Caco-2 (cell line): ENCODE measurements around the gene CRB1. TPM values are rescaled to one million over a fixed set of nuclear protein-coding genes. Genes with fewer than 3 reads are reported as not detected.

Source experiments
- BruUV-seq: library from RNA; stranded (reverse); fragments of 400-500 nt; replicated peaks from 2 replicates; lab custom pipeline; 2021; lab: Mats Ljungman, UMichigan
- CTCF ChIA-PET: fragments of 300-600 bp; sonication (Branson Sonifier 250); formaldehyde crosslinking; loops from one replicate; lab custom pipeline; 2022; ENCODE audit warnings: antibody characterized with exemption; lab: Charles Lee
- POLR2A ChIA-PET: fragments of 300-600 bp; sonication (Branson Sonifier 250); formaldehyde crosslinking; loops from one replicate; lab custom pipeline; 2022; ENCODE audit warnings: antibody characterized with exemption; lab: Charles Lee
- DNase-seq, 2 experiments: peaks; one replicate each; pipeline versions ENCODE4 v3.0.0 to v3.0.0-alpha.2; 2020 to 2022
- H3K27me3 ChIP-seq: replicated peaks from 2 replicates; pipeline ENCODE4 v1.6.0; 2011; ENCODE audit warnings: low read length; ENCODE audit not compliant: control insufficient read depth, insufficient read depth
- H3K36me3 ChIP-seq: 2 replicates; pipeline ENCODE4 v1.5.1; 2011; ENCODE audit warnings: low read length; ENCODE audit not compliant: control insufficient read depth, insufficient read depth
- H3K4me1 ChIP-seq: fragments of 250-450 bp; sonication (Bioruptor Pico); 2 replicates; pipeline ENCODE4 v1.5.1; 2020; ENCODE audit warnings: mild to moderate bottlenecking
- H3K4me3 ChIP-seq: 2 replicates; pipeline ENCODE4 v1.5.1; 2011; ENCODE audit warnings: low read depth, mild to moderate bottlenecking, control low read depth, low read length
- H3K9me3 ChIP-seq: fragments of 250-450 bp; sonication (Bioruptor Pico); 2 replicates; pipeline ENCODE4 v1.5.1; 2020; ENCODE audit warnings: mild to moderate bottlenecking, moderate library complexity
- H3K27ac Mint-ChIP-seq: one replicate; pipeline ENCODE4 v1.8.0; 2022; ENCODE audit warnings: mixed read lengths; ENCODE audit not compliant: unreplicated experiment
- H3K27me3 Mint-ChIP-seq: one replicate; pipeline ENCODE4 v1.8.0; 2022; ENCODE audit warnings: mixed read lengths; ENCODE audit not compliant: insufficient read depth, unreplicated experiment
- H3K36me3 Mint-ChIP-seq: one replicate; pipeline ENCODE4 v1.8.0; 2022; ENCODE audit warnings: mild to moderate bottlenecking, mixed read lengths; ENCODE audit not compliant: insufficient read depth, unreplicated experiment
- H3K4me1 Mint-ChIP-seq: one replicate; pipeline ENCODE4 v1.8.0; 2022; ENCODE audit warnings: low read depth, mixed read lengths; ENCODE audit not compliant: unreplicated experiment
- H3K4me3 Mint-ChIP-seq: one replicate; pipeline ENCODE4 v1.8.0; 2022; ENCODE audit warnings: mild to moderate bottlenecking, moderate library complexity, mixed read lengths; ENCODE audit not compliant: unreplicated experiment
- H3K9me3 Mint-ChIP-seq: one replicate; pipeline ENCODE4 v1.8.0; 2022; ENCODE audit warnings: mixed read lengths; ENCODE audit not compliant: unreplicated experiment
- CTCF ChIP-seq, 2 experiments: fragments of 200-600 bp in 1 of 2; IDR thresholded peaks; 1 replicate in 1 of 2; 2 replicates in 1 of 2; pipeline versions ENCODE4 v1.5.1 to v1.8.0; 2011 to 2022; ENCODE audit warnings: antibody characterized with exemption in 1 of 2, control low read depth in 1 of 2, inconsistent platforms in 1 of 2, low read depth in 1 of 2, low read length in 1 of 2, mild to moderate bottlenecking in 1 of 2, moderate library complexity in 1 of 2; ENCODE audit not compliant: insufficient read depth in 1 of 2, severe bottlenecking in 1 of 2, unreplicated experiment in 1 of 2
- intact Hi-C: fragments of 100-400 bp; cut with micrococcal nuclease; formaldehyde crosslinking; loops from one replicate; pipeline ENCODE4 v1.10.0; 2022; ENCODE audit not compliant: unreplicated experiment
- total RNA-seq: library from RNA; stranded (reverse); gene quantifications from 2 replicates; pipeline ENCODE4 v1.2.3, GENCODE V29; 2022

Gene CRB1
- total RNA-seq, 1 experiment from 2014 or later = not detected

GRCh38 chr1:197470330-197470729, 202.3 kb downstream of the CRB1 start:
- POLR2A ChIA-PET = no interaction called here
- no peak for TF ChIP-seq CTCF (IDR thresholded peaks at IDR 0.05; ENCODE audit: insufficient read depth in 1 of 2, low read depth in 1 of 2, low read length in 1 of 2, severe bottlenecking in 1 of 2, unreplicated experiment in 1 of 2)
- Mint-ChIP-seq H3K27me3 (peaks cover 6% of the 10 kb centered on the region), H3K9me3 (no peaks in the 10 kb centered on the region), H3K4me3 (no peak overlapping the region), H3K36me3 (no peaks in the 10 kb centered on the region), H3K27ac (no peak overlapping the region), H3K4me1 (peaks cover 4% of the 10 kb centered on the region)
- no TSS peak for BruUV-seq
- CTCF ChIA-PET = no interaction called here
- Histone ChIP-seq H3K4me3 (no peak overlapping the region), H3K9me3 (no peaks in the 10 kb centered on the region), H3K4me1 (no peaks in the 10 kb centered on the region), H3K27me3 (no peaks in the 10 kb centered on the region), H3K36me3 (no peaks in the 10 kb centered on the region)
- DNase-seq = no peak
- intact Hi-C loops = no loop called here

- peaks cover 6% of the 10 kb centered on the region for H3K27me3 Mint-ChIP-seq
- DNase-seq = no peak
- intact Hi-C loops = no loop called here
- Histone ChIP-seq H3K4me3 (no peak overlapping the region), H3K27me3 (no peaks in the 10 kb centered on the region), H3K36me3 (no peaks in the 10 kb centered on the region), H3K9me3 (no peaks in the 10 kb centered on the region), H3K4me1 (no peaks in the 10 kb centered on the region)
- CTCF ChIA-PET = no interaction called here
- no peaks in the 10 kb centered on the region for H3K9me3 Mint-ChIP-seq
- TF ChIP-seq CTCF (IDR thresholded peaks at IDR 0.05; ENCODE audit: insufficient read depth in 1 of 2, low read depth in 1 of 2, low read length in 1 of 2, severe bottlenecking in 1 of 2, unreplicated experiment in 1 of 2) = no peak
- H3K4me3 Mint-ChIP-seq = no peak overlapping the region
- POLR2A ChIA-PET = no interaction called here
- BruUV-seq = no TSS peak
- H3K36me3 Mint-ChIP-seq = no peaks in the 10 kb centered on the region
- H3K4me1 Mint-ChIP-seq = peaks cover 10% of the 10 kb centered on the region
- H3K27ac Mint-ChIP-seq = no peak overlapping the region
Observed at GRCh38 chr1:197471248-197471985, 203.4 kb downstream of the CRB1 start.

- no peaks in the 10 kb centered on the region for H3K36me3 ChIP-seq
- H3K9me3 ChIP-seq = no peaks in the 10 kb centered on the region
- ChIA-PET POLR2A (no interaction called here), CTCF (no interaction called here)
- no peaks in the 10 kb centered on the region for H3K9me3 Mint-ChIP-seq
- peaks cover 10% of the 10 kb centered on the region for H3K4me1 Mint-ChIP-seq
- no peak overlapping the region for H3K4me3 ChIP-seq
- no TSS peak for BruUV-seq
- peaks cover 6% of the 10 kb centered on the region for H3K27me3 Mint-ChIP-seq
- H3K27ac Mint-ChIP-seq = no peak overlapping the region
- H3K4me1 ChIP-seq = no peaks in the 10 kb centered on the region
- DNase-seq = no peak
- intact Hi-C loops = no loop called here
- H3K36me3 Mint-ChIP-seq = no peaks in the 10 kb centered on the region
- H3K27me3 ChIP-seq = no peaks in the 10 kb centered on the region
- H3K4me3 Mint-ChIP-seq = no peak overlapping the region
- no peak for TF ChIP-seq CTCF (IDR thresholded peaks at IDR 0.05; ENCODE audit: insufficient read depth in 1 of 2, low read depth in 1 of 2, low read length in 1 of 2, severe bottlenecking in 1 of 2, unreplicated experiment in 1 of 2)
Observed at GRCh38 chr1:197472141-197472540, 204.1 kb downstream of the CRB1 start.
